GM12864 (cell line): Measurements from ENCODE around the gene PIP5KL1.

Experiments
- DNase-seq: peaks from one replicate; pipeline ENCODE4 v3.0.0-alpha.2; 2011; ENCODE audit warnings: low read depth
- H3K4me3 ChIP-seq: 2 replicates; pipeline ENCODE4 v1.5.1; 2011; ENCODE audit warnings: mild to moderate bottlenecking, low read depth, low read length, control low read depth
- CTCF ChIP-seq: IDR thresholded peaks from 2 replicates; pipeline ENCODE4 v1.5.1; 2011; ENCODE audit warnings: low read depth, mild to moderate bottlenecking, moderate library complexity, low read length, control low read depth, inconsistent platforms; ENCODE audit errors: missing control alignments

Gene PIP5KL1

DNA sequence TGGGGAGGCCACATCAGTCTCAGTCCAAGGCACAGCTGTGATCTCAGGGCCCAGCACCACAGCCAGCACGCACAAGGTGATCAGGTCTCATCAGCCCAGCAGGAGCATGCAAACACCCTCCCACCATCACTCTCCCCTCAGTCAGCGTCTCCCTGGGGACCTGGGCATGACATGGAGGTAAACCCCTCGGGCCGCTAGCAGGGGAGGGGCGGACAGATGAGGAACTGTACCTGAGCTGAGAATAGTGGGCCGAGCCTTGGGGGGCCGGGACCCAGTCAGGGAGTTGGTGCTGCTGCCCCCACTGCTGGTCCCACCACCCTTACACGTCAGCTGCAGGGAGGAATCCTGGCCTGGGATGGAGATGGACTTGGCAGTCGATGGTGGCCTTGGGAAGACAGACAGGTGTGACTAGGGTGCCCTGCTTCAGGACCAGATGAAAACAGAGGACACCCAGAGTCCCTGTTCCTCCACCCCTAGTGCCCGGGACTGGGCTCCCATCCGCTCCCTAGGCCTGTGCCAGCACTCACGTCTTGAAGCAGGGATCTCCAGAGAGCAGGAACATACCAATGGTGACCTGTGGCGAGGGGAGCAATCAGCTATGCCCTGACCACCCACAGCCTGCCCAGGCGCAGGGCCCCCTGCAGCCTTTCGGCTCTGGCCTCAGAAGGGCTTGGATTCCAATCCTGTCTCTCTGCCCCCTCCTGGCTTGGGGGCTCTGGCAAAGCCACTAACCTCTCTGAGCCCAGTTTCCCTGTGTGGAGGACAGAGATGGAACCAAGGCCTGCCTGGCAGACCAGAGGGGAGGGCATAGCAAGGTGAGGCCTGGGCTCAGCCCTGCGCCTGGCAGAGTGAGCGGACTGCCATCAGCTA, 17.5 kb upstream of the PIP5KL1 start:
- no peak overlapping the region for H3K4me3 ChIP-seq
- no peak for TF ChIP-seq CTCF
- no peak for DNase-seq

DNA sequence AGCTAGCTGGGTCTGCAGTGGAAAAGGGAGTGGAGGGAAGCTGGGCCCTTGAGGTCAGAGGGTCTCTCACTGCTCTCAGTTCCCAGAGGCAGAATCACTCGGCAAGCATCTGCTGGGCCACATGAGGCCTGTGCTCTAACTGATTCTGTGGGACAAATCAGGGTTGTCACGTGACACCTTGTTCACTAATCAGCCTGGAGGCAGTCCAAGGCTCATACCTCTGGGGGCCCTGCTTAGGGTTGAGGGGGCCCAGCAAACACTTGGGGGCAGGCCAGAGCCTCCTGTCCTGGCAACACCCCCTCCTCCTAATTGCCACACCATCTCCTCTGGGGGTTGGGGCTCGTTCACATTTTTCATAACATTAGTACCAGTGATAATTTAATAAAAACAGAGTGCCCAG, 16.2 kb upstream of the PIP5KL1 start:
- no peak for DNase-seq
- no peak overlapping the region for H3K4me3 ChIP-seq
- no peak for TF ChIP-seq CTCF

DNA sequence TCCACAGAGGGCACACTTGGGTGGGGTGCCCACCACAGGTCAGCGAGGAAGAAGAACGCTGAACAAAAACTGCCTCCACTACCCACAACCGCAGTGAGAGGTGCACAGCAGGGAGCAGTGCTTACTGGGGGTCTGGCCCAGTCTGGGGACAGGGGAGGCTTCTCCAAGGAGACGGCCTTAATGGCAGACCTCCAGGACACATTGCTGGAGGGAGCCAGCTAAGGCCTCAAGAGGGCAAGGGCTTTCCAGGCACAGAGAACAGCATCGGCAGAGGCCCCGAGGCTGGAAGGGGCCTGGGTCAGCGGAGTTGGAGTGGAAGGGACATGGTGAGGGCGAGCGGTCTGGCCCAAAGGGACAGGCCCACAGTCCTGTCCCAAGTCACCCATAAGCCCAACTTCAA, 15.4 kb upstream of the PIP5KL1 start:
- TF ChIP-seq CTCF, result no peak
- no peak for DNase-seq
- no peak overlapping the region for H3K4me3 ChIP-seq

- H3K4me3 ChIP-seq, result no peak overlapping the region
- DNase-seq, result no peak
- TF ChIP-seq CTCF, result no peak
These were observed 14.8 kb upstream of the PIP5KL1 start for GRCh38 chr9:127945338-127945737.

GRCh38 chr9:127944586-127945218, 14.1 kb upstream of the PIP5KL1 start:
- DNase-seq, result no peak
- H3K4me3 ChIP-seq, result no peak overlapping the region
- TF ChIP-seq CTCF, result no peak

- peak; percentile 45 for DNase-seq
- TF ChIP-seq CTCF, result peak; percentile 95
- H3K4me3 ChIP-seq, result no peak overlapping the region
These were observed 13.2 kb upstream of the PIP5KL1 start for GRCh38 chr9:127943731-127944144.
